HepG2 (cell line): ENCODE data around the gene HPS1.

Experiments
- CREB1 ChIP-seq, 2 experiments: fragments of 450-650 bp in 1 of 2; IDR thresholded peaks; 2 replicates each; pipeline ENCODE4 v1.6.1; 2016 to 2017; ENCODE audit warnings: control low read depth in 1 of 2, mild to moderate bottlenecking in 1 of 2, missing compliant biosample characterization in 1 of 2, missing genetic modification characterization in 1 of 2
- FOXO4 ChIP-seq: sonication (generic); formaldehyde crosslinking; conservative IDR thresholded peaks from 2 replicates; pipeline ENCODE4 v1.8.1; 2023; ENCODE audit warnings: missing genetic modification reagents
- TP53 ChIP-seq: sonication (generic); formaldehyde crosslinking; conservative IDR thresholded peaks from 2 replicates; pipeline ENCODE4 v1.4.0; 2020; ENCODE audit warnings: missing genetic modification reagents
- ZNF382 ChIP-seq: sonication (generic); formaldehyde crosslinking; IDR thresholded peaks from 2 replicates; pipeline ENCODE4 v1.5.0; 2020; ENCODE audit warnings: missing genetic modification reagents, mild to moderate bottlenecking, borderline replicate concordance
- ZNF530 ChIP-seq: sonication (generic); formaldehyde crosslinking; IDR thresholded peaks from 2 replicates; pipeline ENCODE4 v1.5.0; 2020; ENCODE audit warnings: low read depth, mild to moderate bottlenecking, missing genetic modification reagents

- TF ChIP-seq TP53 (CRISPR knock-in tag) (no peak), ZNF382 (no peak), ZNF530 (CRISPR knock-in tag) (no peak), CREB1 (IDR thresholded peaks at IDR 0.05) (no peak), CREB1 (CRISPR knock-in tag; IDR thresholded peaks at IDR 0.05) (no peak), FOXO4 (CRISPR knock-in tag) (0 out of 2 replicates have a peak, but pooled peaks have one; percentile 60)
Observed at GRCh38 chr10:98423691-98424120, 23.0 kb downstream of the HPS1 start.
